GM12878 (cell line): ENCODE data around the gene PRKCZ. TPM values are rescaled to one million over a fixed set of nuclear protein-coding genes. Genes with fewer than 3 reads are reported as not detected.

Experiments
- KLF5 ChIP-seq: fragments of 450-650 bp; IDR thresholded peaks from 2 replicates; pipeline ENCODE4 v1.6.1; 2014; ENCODE audit warnings: mild to moderate bottlenecking; ENCODE audit not compliant: partially characterized antibody
- MTA3 ChIP-seq: IDR thresholded peaks from 2 replicates; pipeline ENCODE4 v1.6.1; 2012; ENCODE audit warnings: low read length, inconsistent platforms, borderline replicate concordance
- PAX8 ChIP-seq: fragments of 450-650 bp; IDR thresholded peaks from 2 replicates; pipeline ENCODE4 v1.6.1; 2017; ENCODE audit warnings: mild to moderate bottlenecking, moderate library complexity
- SMAD5 ChIP-seq: IDR thresholded peaks from 2 replicates; pipeline ENCODE4 v1.6.1; 2016; ENCODE audit warnings: antibody characterized with exemption, low read depth
- SMC3 ChIP-seq: IDR thresholded peaks from 2 replicates; pipeline ENCODE4 v1.6.1; 2011; ENCODE audit warnings: low read length, improper control_type of control experiment, borderline replicate concordance
- SREBF2 ChIP-seq: IDR thresholded peaks from 2 replicates; pipeline ENCODE4 v1.6.1; 2012; ENCODE audit warnings: mild to moderate bottlenecking, low read length
- polyA plus RNA-seq, 11 experiments: library from polyadenylated mRNA; depleted of rRNA in 4 of 11; unstranded in 6 of 11; stranded (reverse) in 5 of 11; fragments of >200 nt; fragmentation: Nextera tagmentation in 4 of 11; fragmentation: Illumina TruSeq in 1 of 11; extraction: Ambion mirVana in 4 of 11; extraction: Trizol in 1 of 11; gene quantifications; 1 replicate in 1 of 11; 2 replicates in 10 of 11; pipeline versions ENCODE4 v1.2.1 to v1.2.3, GENCODE V29; 2011 to 2016; ENCODE audit warnings: inconsistent platforms in 2 of 11, missing spikeins in 2 of 11, low read depth in 1 of 11
- total RNA-seq, 4 experiments: library from RNA; depleted of rRNA in 3 of 4; stranded (reverse); fragments of >200 nt in 3 of 4; fragmentation: Illumina TruSeq in 1 of 4; extraction: Trizol in 1 of 4; gene quantifications; 2 replicates each; pipeline versions ENCODE4 v1.2.1 to v1.2.3, GENCODE V29; 2013 to 2021
- TF ChIP-seq, protein P1 (sequence below): fragments of 450-650 bp; IDR thresholded peaks from 2 replicates; pipeline ENCODE4 v1.6.1; 2017; ENCODE audit warnings: mild to moderate bottlenecking, moderate library complexity
- TF ChIP-seq, protein P2 (sequence below): fragments of 450-650 bp; IDR thresholded peaks from 2 replicates; pipeline ENCODE4 v1.6.1; 2017; ENCODE audit warnings: mild to moderate bottlenecking, moderate library complexity

The PRKCZ gene
- total and polyA plus RNA-seq, 10 of the 15 experiments (the other 5 are each of a cell fraction or from before 2014, with no cell fraction given), result 0.05 to 1.9 (median 0.64) TPM; not detected in 1

DNA sequence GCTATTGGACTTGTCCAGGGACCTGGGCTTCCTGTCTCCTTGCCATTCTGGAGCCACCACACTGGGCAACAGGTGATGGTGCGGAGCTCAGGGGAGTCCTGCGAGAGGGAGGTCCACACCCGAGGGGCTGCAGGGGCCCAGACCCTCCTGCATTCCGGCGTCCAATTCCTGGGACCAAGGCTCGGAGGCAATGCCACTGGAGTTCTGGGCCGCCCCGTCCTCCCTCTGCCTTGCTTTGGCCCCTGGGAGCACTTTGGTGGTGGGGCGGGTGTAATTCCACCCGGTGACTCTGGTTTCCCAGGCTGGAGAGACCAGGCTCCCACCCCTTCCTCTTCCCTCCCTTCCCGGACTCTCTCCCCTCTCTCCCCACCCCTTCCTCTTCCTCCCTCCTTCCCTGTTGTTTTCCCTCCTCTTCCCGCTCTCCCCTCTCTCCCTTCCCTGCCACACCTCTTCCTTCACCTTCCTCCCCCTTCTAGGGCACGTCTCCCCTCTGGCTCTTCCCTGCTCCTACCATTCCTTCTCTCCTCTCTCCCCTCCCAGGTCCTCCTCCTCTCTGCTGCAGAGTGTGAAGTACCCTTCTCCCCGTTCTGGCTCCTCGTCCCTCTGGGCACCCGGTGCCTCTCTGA lies 2.0 kb downstream of the PRKCZ start (continued):
- TF ChIP-seq, protein P1, sequence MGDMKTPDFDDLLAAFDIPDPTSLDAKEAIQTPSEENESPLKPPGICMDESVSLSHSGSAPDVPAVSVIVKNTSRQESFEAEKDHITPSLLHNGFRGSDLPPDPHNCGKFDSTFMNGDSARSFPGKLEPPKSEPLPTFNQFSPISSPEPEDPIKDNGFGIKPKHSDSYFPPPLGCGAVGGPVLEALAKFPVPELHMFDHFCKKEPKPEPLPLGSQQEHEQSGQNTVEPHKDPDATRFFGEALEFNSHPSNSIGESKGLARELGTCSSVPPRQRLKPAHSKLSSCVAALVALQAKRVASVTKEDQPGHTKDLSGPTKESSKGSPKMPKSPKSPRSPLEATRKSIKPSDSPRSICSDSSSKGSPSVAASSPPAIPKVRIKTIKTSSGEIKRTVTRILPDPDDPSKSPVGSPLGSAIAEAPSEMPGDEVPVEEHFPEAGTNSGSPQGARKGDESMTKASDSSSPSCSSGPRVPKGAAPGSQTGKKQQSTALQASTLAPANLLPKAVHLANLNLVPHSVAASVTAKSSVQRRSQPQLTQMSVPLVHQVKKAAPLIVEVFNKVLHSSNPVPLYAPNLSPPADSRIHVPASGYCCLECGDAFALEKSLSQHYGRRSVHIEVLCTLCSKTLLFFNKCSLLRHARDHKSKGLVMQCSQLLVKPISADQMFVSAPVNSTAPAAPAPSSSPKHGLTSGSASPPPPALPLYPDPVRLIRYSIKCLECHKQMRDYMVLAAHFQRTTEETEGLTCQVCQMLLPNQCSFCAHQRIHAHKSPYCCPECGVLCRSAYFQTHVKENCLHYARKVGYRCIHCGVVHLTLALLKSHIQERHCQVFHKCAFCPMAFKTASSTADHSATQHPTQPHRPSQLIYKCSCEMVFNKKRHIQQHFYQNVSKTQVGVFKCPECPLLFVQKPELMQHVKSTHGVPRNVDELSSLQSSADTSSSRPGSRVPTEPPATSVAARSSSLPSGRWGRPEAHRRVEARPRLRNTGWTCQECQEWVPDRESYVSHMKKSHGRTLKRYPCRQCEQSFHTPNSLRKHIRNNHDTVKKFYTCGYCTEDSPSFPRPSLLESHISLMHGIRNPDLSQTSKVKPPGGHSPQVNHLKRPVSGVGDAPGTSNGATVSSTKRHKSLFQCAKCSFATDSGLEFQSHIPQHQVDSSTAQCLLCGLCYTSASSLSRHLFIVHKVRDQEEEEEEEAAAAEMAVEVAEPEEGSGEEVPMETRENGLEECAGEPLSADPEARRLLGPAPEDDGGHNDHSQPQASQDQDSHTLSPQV, result no peak
- TF ChIP-seq KLF5, result no peak
- no peak for TF ChIP-seq MTA3
- TF ChIP-seq, protein P2, sequence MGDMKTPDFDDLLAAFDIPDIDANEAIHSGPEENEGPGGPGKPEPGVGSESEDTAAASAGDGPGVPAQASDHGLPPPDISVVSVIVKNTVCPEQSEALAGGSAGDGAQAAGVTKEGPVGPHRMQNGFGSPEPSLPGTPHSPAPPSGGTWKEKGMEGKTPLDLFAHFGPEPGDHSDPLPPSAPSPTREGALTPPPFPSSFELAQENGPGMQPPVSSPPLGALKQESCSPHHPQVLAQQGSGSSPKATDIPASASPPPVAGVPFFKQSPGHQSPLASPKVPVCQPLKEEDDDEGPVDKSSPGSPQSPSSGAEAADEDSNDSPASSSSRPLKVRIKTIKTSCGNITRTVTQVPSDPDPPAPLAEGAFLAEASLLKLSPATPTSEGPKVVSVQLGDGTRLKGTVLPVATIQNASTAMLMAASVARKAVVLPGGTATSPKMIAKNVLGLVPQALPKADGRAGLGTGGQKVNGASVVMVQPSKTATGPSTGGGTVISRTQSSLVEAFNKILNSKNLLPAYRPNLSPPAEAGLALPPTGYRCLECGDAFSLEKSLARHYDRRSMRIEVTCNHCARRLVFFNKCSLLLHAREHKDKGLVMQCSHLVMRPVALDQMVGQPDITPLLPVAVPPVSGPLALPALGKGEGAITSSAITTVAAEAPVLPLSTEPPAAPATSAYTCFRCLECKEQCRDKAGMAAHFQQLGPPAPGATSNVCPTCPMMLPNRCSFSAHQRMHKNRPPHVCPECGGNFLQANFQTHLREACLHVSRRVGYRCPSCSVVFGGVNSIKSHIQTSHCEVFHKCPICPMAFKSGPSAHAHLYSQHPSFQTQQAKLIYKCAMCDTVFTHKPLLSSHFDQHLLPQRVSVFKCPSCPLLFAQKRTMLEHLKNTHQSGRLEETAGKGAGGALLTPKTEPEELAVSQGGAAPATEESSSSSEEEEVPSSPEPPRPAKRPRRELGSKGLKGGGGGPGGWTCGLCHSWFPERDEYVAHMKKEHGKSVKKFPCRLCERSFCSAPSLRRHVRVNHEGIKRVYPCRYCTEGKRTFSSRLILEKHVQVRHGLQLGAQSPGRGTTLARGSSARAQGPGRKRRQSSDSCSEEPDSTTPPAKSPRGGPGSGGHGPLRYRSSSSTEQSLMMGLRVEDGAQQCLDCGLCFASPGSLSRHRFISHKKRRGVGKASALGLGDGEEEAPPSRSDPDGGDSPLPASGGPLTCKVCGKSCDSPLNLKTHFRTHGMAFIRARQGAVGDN, result no peak
- no peak for TF ChIP-seq SREBF2
- TF ChIP-seq SMAD5, result no peak
- no peak for TF ChIP-seq PAX8
- TF ChIP-seq SMC3, result no peak
- TF ChIP-seq, all 136 proteins: peak for 0
